ENCODE results near the gene DNM3.

The DNM3 gene

DNA sequence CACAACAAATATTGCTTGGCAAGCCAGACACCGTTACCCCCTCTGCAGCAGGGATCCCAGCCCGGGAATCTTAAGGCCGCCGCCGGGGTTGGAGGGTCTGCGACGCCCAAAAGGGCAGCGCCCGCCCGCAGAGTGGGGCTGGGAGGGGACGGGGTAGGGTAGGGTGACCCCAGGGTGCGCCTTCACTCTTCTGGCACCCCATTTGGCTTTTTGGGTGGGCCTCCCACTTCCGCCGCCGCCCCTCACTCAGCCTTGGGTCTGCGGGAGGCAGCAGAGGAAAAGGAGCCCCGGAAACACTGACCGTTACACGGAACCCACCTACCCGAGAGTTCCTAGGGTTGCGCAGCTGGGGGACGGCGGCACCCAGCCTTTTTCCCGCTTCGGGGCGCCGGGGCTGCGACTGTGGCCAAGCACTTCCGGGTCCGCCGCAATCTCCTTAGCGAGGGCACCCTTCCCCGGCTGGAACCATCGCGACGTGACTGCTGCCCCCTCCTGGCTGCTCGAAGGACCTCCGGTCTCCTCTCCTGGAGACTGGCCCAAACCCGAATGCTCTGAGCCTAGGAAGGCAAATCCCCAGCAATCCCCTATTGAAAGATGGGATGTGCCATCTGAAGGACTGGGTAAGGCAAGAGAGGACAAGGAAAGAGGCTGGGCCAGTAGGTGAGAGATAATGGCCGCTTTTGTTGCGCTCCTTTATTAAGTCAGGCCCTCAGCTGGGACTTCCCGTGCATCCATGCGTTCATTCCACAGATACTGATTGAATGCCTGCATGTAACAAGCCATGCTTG lies 602.6 kb downstream of the DNM3 start, which contains the start of gene PIGC:
Gene PIGC (minus strand): TSS at position 404 of the 788 bp plus-strand sequence. CDS start 1,447 bp downstream, outside the sequence.
- DNase-seq, result peak; percentile 94

DNA sequence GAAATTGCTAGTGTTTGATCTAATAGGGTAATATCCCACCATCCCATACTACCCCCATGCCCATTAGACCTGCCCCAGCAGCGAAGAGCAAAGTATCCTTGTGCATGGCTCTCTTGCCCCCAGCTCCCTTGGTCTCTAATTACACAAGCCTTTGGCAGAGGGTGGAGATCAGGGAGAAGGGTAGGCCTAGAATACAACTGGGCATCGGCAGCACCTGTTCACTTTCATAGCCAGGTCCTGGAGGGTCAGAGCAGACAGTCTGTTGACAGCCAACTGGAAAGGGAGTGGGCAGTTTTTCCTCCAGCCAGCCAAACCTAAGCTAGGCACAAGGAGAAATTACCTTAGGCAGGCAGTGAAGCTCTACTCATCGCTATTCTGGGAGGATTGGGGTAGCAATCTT lies 605.2 kb downstream of the DNM3 start:
- no peak for DNase-seq

DNA sequence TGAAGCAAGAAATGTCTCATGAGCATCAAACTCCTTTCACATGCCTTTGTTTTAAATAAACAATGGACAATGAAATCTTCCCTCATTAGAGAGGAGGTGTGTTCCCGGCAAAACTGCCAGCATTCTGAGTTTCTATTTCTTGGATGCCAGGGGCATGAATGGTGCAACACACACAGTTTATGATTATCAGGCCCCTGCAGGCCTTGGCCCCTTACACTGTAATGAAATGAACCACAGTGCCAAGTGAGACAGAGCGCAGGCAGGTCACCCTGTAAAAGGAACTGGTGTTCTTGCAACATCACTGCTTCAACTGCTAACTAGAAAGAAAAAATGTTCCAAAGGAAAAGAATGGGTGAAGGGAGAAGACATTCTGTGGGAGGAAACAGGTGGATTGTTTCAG lies 606.3 kb downstream of the DNM3 start:
- no peak for DNase-seq

DNA sequence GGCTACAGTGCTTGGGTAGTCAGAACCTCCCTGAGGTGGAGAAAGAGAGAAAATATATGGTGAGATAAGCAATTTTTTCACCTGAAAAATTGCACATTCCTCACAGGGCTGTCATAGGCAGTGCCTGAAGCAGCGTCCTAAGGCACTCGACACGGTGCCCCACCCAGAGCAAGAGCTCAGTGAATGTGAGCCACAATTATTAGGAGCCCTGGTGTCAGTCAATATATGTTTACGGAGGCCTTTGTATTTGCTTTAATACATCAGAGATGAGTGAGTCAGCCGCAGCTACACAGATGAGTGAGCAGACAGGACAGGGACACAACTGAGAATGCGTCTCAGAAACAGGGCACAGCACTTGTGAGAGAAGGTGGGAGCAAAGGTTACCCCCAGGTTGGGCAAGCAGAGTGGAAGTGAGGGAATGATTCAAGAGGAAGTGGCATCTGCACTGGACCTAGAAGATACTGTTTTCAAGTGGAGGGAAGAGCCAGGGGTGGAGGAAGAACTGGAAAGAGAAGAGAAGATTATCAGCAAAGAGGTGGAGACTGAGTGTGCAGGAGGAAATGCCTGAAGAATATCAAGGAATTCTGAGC lies 607.8 kb downstream of the DNM3 start:
- DNase-seq, result peak; percentile 16

DNA sequence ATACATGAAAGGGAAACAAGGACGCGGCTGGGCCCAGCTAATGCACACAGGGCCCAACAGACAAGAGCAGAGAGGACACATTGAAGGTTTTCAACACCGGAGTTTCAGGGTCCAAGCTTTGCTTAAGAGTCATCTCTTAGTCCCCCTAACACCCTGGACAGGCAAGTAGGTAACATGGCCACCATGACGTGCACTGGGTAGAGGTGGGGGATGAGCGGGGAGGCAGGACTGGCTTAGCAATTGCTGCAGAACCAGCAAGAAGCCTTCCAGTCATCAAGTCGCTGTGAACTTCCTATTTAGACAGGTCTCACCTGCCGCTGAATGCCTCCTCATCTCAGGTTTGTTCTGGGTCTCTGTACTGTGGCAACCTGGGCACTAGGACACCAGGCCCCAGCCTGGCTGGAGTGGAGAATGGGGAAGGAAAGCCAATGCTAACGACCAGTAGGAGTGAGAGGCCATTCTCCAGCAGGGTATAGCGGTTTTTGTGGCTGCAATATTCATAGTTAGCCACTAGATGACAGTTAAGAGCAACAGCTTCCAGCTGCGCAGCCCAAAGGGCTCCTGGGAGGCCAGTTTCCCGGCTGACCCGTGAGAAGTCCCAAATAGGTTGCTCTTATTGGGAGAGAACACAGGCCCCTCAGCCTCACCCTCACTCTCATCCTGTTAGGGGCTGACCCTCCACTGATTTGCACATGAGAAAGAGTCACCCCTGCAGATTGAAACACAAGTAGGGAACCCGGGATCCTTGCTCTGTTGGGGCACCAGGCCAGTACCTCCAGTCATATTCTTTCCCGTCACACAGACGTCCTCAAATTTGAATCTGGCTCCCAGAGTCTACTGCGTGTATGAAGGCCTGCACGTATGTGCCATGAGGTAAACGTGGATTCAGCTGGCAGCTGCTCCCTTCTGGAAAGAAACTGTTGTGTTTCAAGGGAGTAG lies 608.6 kb downstream of the DNM3 start:
- no peak for DNase-seq

DNA sequence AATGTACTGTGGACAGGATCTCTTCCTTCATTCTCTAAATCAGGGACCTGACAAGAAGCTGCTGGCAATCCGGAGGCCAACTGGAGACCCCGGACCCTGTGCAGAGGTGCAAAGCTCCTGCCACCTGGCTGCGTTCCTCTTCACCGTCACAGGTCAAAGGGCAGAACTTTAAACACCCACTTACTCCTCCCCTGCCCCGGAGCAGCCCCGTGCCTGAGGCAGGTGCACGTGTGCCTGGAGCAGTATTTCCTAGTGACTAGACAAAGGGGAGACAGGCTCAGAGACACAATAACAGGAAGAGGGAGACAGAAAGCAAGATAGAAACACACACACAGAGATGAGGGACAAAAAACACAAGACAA lies 609.2 kb downstream of the DNM3 start:
- no peak for DNase-seq

DNA sequence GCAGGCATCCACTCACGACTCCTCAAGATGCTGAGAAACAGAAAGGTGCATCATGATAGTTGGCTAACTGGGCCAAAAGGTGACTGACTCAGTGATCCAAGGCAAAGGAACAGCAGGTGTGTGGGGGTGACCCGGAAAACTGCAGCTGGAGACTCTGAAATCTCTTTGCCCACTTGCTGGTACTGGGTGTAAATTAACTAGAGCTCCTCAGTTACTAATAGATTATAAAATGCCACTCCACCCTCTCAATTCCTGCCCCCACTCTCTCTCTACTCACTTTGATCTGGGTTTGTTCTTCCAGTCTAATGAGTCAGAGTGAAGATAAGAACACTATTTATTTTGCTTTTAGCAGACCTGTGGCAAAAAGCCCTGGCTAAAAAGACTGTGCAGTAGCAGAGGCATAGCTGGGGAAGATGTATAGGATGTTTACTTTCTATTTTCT lies 609.7 kb downstream of the DNM3 start:
- no peak for DNase-seq

DNA sequence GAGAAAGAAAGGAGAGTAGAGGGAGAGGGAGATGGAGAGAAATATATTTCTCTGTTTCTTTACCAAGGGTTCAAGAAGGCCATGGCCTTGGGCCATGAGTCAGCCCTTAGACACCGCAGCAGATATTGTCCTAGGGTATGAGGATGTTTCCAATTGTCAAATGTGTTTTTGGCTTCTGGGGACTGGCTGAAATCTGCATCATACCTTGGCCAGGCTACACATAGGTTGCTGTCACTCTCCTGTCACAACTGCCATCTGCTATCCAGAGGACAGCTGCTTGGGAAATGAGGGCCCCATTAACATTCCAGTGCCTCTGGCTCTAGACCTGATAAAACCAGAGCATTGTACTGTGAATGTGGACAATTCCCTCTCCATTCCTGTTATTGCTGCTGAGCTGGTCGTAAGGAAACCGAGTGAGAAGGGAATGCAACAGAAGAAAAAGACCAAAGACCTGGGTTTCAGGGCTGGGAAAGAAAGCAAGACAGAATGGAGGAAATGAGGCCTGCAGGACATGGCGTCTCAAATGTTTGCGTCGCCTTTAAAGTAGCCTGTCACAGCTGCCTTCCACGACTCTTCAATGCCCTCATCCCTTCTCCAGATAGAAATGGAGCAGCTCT lies 611.3 kb downstream of the DNM3 start:
- DNase-seq, result no peak

DNA sequence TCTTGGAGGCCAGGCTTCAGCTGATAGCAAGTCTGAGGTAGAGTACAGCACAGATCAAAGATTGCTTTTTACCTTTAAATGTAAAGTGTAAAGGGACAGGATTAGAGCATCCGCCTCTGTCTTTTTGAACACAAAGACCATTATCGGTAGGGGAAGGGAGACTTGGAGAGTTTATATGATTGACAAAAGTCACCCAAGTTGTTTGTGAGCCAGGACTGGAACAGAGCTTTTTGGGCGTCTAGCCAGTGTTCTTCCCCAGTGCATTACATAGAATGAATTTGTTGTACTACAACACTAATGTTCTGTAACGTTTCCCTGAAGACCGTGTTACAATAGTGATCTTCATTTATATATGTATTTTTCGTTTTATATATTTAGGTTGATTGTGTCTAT lies 611.9 kb downstream of the DNM3 start:
- DNase-seq, result no peak

DNA sequence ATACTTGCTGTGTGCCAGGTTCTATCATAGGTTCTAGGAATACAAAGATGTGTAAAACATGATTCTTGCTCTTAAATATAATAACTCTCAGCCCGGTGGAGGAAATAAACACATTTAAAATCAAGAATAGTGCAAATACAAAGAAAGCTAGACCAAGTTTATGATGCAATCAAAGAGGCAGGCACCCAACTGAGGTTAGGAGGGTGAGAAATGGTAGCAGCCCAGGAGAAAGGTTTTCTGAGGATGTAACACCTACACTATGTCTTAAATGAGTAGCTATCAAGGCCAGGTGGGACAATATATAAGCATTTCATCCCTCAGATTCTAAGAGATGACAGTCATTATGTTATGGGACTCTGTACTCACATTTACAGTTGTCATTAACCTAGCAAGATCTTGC lies 612.3 kb downstream of the DNM3 start:
- DNase-seq, result no peak

DNA sequence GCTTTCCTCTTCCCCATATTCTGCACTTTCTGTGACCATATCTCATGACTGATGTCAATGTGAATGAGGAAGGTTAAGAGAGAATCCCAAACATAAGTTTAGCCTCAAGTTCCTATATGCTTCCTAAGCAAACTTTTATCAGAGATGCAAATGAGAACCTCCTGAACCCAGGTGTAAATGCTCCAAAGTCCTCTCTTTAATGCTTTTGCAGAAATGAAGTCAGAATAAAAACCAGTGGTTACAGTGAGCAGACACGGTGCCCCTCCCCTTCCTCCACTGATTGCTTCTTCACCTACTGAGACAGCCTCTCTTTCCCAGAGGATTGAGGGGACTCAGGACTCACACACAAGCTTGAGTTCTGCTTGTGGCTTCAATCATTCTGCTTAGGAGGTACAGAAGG lies 614.2 kb downstream of the DNM3 start:
- DNase-seq, result no peak

DNA sequence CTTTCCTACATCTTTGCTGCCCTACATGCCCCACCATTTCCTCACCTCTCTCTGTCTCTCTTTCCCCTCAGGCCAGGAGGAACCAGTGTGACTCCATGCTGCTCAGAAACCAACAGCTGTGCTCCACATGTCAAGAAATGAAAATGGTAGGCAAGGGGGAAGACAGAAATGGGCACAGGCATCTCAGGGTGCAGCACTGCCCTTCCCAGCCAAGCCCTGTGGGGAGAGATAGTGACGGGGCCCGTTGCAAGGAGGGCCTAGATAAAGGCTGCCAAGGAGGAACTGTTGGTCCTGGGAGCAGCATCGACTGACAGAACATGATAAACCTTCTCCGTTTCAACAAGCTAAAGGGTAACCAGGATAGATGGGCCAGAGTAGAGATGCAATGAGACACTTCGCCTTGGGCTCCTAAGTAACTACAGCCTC lies 615.1 kb downstream of the DNM3 start:
- DNase-seq, result no peak

DNA sequence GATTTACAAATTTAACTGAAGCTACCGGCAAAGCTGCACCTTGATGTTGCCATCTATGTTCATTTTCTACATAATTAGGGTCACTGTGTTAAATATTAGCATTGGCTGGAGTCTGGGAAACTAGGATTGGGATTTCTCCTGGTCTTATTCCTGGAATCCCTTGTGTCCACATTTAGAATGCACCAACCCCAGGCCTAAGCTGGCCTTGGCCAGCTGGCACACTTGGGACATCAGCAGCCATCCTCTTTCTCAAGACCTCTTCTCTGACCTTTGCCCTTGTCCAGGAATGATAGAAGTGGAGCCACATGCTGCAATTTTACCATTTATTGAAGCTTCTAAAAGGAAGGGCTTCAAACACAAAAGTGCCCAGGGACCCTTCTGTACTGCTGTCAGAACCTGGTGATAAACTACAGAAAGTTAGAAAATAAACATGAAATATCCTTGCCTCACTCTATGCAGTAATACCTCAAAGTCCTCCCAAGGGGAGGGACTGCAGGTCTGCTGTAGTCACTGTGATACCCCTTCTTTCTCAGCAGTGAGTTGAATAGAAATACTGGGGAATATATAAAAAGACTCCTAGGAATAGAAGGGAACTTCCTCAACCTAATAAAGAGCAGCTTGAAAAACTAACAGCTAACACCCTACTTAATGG lies 616.3 kb downstream of the DNM3 start:
- DNase-seq, result no peak

DNA sequence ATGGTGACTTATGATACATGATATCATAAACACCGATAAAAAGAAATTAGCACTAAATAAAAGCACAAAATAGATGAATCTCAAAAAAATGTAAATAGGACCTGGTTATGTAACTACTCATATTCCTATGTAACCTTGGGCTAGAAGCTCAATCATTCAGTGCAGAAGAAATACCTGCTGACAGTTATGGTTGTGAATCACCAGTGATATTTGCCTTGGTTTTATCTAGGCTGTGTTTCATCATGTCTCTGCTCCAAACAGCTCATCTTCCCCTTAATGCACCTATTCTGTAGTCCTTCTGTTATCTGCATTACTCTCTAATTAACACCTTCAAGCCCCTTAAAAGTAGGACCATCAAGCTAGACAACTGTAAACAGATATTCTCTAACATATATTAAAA lies 618.9 kb downstream of the DNM3 start:
- no peak for DNase-seq

DNA sequence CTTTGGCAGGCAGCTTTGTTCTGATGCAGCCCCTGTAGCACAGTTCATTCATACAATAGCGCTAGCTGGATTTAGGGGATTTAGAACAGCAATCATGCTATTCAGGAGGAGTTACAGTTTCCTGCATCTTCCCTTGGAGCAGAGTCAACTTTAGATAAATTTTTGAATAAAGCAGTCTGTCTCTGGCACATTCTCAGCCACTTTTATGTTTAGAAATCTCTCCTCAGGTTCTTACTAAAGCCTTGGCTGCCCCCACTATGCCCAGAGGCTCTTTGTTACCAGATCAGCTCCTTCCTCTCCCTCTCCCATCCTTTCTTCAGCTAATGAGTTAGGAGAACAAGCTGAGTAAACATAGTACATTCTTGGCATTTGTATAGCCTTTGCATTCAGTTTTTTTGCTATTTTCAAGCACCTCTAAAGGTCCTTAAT lies 619.6 kb downstream of the DNM3 start:
- no peak for DNase-seq

All from stimulated activated CD4-positive, alpha-beta T cell treated with anti-CD3 and anti-CD28 coated beads, Interleukin-1b, Interleukin-23, amount 100 ng/mL, for 48 hours (primary cell).